Ovary (tissue), 9 donors: ENCODE measurements around the gene NUDT16. TPM values are rescaled to one million over a fixed set of nuclear protein-coding genes. Genes with fewer than 3 reads are reported as not detected.

Experiments used
- DNase-seq, 5 donors: peaks; one replicate each; pipeline ENCODE4 v3.0.0-alpha.2; 2019 to 2020
- H3K27ac ChIP-seq, 2 donors: fragments of 200-600 bp; one replicate each; pipeline versions ENCODE4 v1.5.1 to v1.8.0; 2019 to 2022
- H3K27me3 ChIP-seq: fragments of 200-600 bp; one replicate; pipeline ENCODE4 v1.8.0; 2022
- H3K36me3 ChIP-seq: fragments of 200-600 bp; sonication (generic); one replicate; pipeline ENCODE4 v1.5.1; 2019
- H3K4me1 ChIP-seq: one replicate; pipeline ENCODE4 v1.8.1; 2013; ENCODE audit warnings: mild to moderate bottlenecking, moderate library complexity; ENCODE audit not compliant: insufficient read depth
- H3K4me3 ChIP-seq: fragments of 200-600 bp; sonication (generic); one replicate; pipeline ENCODE4 v1.5.1; 2017
- H3K9me3 ChIP-seq, 2 donors: fragments of 200-600 bp in 1 of 2; sonication (generic) in 1 of 2; one replicate each; pipeline versions ENCODE4 v1.5.1 to v1.8.1; 2013 to 2019; ENCODE audit warnings: mild to moderate bottlenecking in 1 of 2, moderate library complexity in 1 of 2
- CTCF ChIP-seq, 3 donors: fragments of 450-650 bp in 2 of 3; fragments of 200-600 bp in 1 of 3; IDR thresholded peaks; one replicate each; pipeline versions ENCODE4 v1.5.1 to v1.8.0; 2016 to 2022; ENCODE audit warnings: antibody characterized with exemption in 3 of 3, mild to moderate bottlenecking in 1 of 3
- EP300 ChIP-seq: sonication (generic); formaldehyde crosslinking; IDR thresholded peaks from one replicate; pipeline ENCODE4 v1.6.1; 2017; ENCODE audit warnings: antibody characterized with exemption
- POLR2A ChIP-seq: fragments of 450-650 bp; IDR thresholded peaks from one replicate; pipeline ENCODE4 v1.6.1; 2017; ENCODE audit warnings: antibody characterized with exemption, mild to moderate bottlenecking, moderate library complexity
- WGBS, 3 donors: extraction: QIAGEN DNeasy Blood & Tissue Kit in 1 of 3; methylation state at CpG; one replicate each; pipeline versions ENCODE4 v1.1.5 to v1.1.7; 2013 to 2017; 5-methylcytosine and 5-hydroxymethylcytosine counted together
- intact Hi-C, 4 donors: fragments of 100-400 bp; cut with DNase I; formaldehyde crosslinking; loops; one replicate each; pipeline versions ENCODE4 v1.11.0 to v1.15.1; 2022 to 2023
- polyA plus RNA-seq, 2 donors: library from polyadenylated mRNA; stranded (reverse); fragments of 200-250 nt in 1 of 2; fragments of 350-450 nt in 1 of 2; fragmentation: Illumina TruSeq in 1 of 2; extraction: RNeasy Lipid Tissue Mini Kit (QIAGEN cat#74804) in 1 of 2; gene quantifications; one replicate each; pipeline ENCODE4 v1.2.3, GENCODE V29; 2013 to 2014
- total RNA-seq, 7 donors: library from RNA; depleted of rRNA in 2 of 7; stranded (reverse); fragments of >200 nt in 2 of 7; fragmentation: NEBNext Ultra II Directional in 3 of 7; extraction: Animal tissue kit (Norgen Biotek cat#: 25700) in 3 of 7; gene quantifications; one replicate each; pipeline versions ENCODE4 v1.1.0 to v1.2.4, GENCODE V29; 2016 to 2023
- donor health status: DM: no; HTN: no; CAD: no; lungs with moderate emphysema.
- donor health status: DM: no; HTN: no; CAD: no.
- donor health status: Bipolar disorder and iron deficiency.
- donor health status: DM: yes; HTN: yes; CAD: no.
- donor health status: DM: no; HTN: no; CAD: no.
- donor health status: DM: yes; HTN: yes; CAD: no.

The NUDT16 gene
- total and polyA plus RNA-seq, 9 donors, result 16.0 to 36.1 (median 29.5) TPM

GRCh38 chr3:131405411-131405810 lies 23.8 kb downstream of the NUDT16 start:
- 65 to 83% (median 73%) methylated on average over 1 of the region's 1 CpG for WGBS, 3 donors
- no peak overlapping the region for H3K27ac ChIP-seq
- TF ChIP-seq CTCF (IDR thresholded peaks at IDR 0.05) (no peak), EP300 (no peak), POLR2A (no peak)
- H3K9me3 ChIP-seq, result no peaks in the 10 kb centered on the region
- H3K27me3 ChIP-seq, result no peaks in the 10 kb centered on the region
- DNase-seq, result no peak
- intact Hi-C loops, result no loop called here
- H3K36me3 ChIP-seq, result no peaks in the 10 kb centered on the region
- no peak overlapping the region for H3K4me3 ChIP-seq
- no peaks in the 10 kb centered on the region for H3K4me1 ChIP-seq

GRCh38 chr3:131406274-131406673 lies 24.7 kb downstream of the NUDT16 start:
- DNase-seq, result no peak
- Histone ChIP-seq H3K27ac (no peak overlapping the region), H3K36me3 (no peaks in the 10 kb centered on the region), H3K27me3 (no peaks in the 10 kb centered on the region), H3K9me3 (no peaks in the 10 kb centered on the region), H3K4me1 (no peaks in the 10 kb centered on the region), H3K4me3 (no peak overlapping the region)
- 6 to 9% (median 8%) methylated on average over 2 of the region's 2 CpGs for WGBS, 3 donors
- intact Hi-C loops, result no loop called here
- TF ChIP-seq CTCF (IDR thresholded peaks at IDR 0.05) (no peak), EP300 (no peak), POLR2A (no peak)

- DNase-seq, result no peak
- WGBS, 3 donors, result 64 to 82% (median 77%) methylated on average over 2 of the region's 2 CpGs
- Histone ChIP-seq H3K4me3 (no peak overlapping the region), H3K27ac (no peak overlapping the region), H3K9me3 (no peaks in the 10 kb centered on the region), H3K36me3 (no peaks in the 10 kb centered on the region), H3K27me3 (no peaks in the 10 kb centered on the region), H3K4me1 (no peaks in the 10 kb centered on the region)
- intact Hi-C loops, result no loop called here
- TF ChIP-seq EP300 (no peak), POLR2A (no peak), CTCF (IDR thresholded peaks at IDR 0.05) (no peak)
Measured at GRCh38 chr3:131417751-131418150, 36.2 kb downstream of the NUDT16 start.

GRCh38 chr3:131421301-131421700 lies 39.7 kb downstream of the NUDT16 start:
- no peaks in the 10 kb centered on the region for H3K9me3 ChIP-seq
- no peaks in the 10 kb centered on the region for H3K4me1 ChIP-seq
- no peaks in the 10 kb centered on the region for H3K36me3 ChIP-seq
- H3K27ac ChIP-seq, result no peak overlapping the region
- TF ChIP-seq POLR2A, result no peak
- no peak overlapping the region for H3K4me3 ChIP-seq
- no peaks in the 10 kb centered on the region for H3K27me3 ChIP-seq
- WGBS, 3 donors, result 86 to 100% (median 98%) methylated on average over 1 of the region's 1 CpG
- no peak for DNase-seq
- intact Hi-C loops, result no loop called here

- Histone ChIP-seq H3K4me1 (no peaks in the 10 kb centered on the region), H3K27me3 (no peaks in the 10 kb centered on the region), H3K27ac (no peak overlapping the region), H3K4me3 (no peak overlapping the region), H3K36me3 (no peaks in the 10 kb centered on the region), H3K9me3 (no peaks in the 10 kb centered on the region)
- no peak for DNase-seq
- TF ChIP-seq POLR2A, result no peak
- no peak for TF ChIP-seq EP300
- TF ChIP-seq CTCF (IDR thresholded peaks at IDR 0.05), result no peak
- intact Hi-C loops, result no loop called here
Measured at GRCh38 chr3:131421957-131422498, 40.5 kb downstream of the NUDT16 start.
